HCT116 (cell line): Measurements from ENCODE around the gene ERC1.

Source experiments
- CTCF ChIP-seq, 3 experiments: fragments of 200-600 bp in 1 of 3; sonication (generic) in 1 of 3; IDR thresholded peaks in 2 of 3; conservative IDR thresholded peaks in 1 of 3; 2 replicates each; pipeline ENCODE4 v1.5.1; 2012 to 2017; ENCODE audit warnings: low read depth in 2 of 3, low read length in 2 of 3, antibody characterized with exemption in 1 of 3, borderline replicate concordance in 1 of 3, control low read depth in 1 of 3, mild to moderate bottlenecking in 1 of 3, mixed read lengths in 1 of 3, mixed run types in 1 of 3, moderate library complexity in 1 of 3; ENCODE audit not compliant: insufficient read depth in 1 of 3
- POLR2A ChIP-seq: IDR thresholded peaks from 2 replicates; pipeline ENCODE4 v1.7.0; 2011; ENCODE audit warnings: borderline replicate concordance; ENCODE audit not compliant: insufficient read depth, insufficient read length; ENCODE audit errors: extremely low read depth
- YY1 ChIP-seq: IDR thresholded peaks from 2 replicates; pipeline ENCODE4 v1.6.1; 2011; ENCODE audit warnings: low read length, low read depth, moderate library complexity, mild to moderate bottlenecking; ENCODE audit not compliant: insufficient replicate concordance; ENCODE audit errors: extremely low read depth

- TF ChIP-seq YY1 (no peak), POLR2A (no peak), CTCF (IDR thresholded peaks at IDR 0.05 in 2 of 3, conservative IDR thresholded peaks at IDR 0.05 in 1 of 3; ENCODE audit: borderline replicate concordance in 1 of 3, insufficient read depth in 1 of 3, low read depth in 2 of 3, low read length in 2 of 3) (no peak)
These were observed 539.6 kb downstream of the ERC1 start for GRCh38 chr12:1530592-1531152.
